HAP-1 (cell line): ENCODE results near the gene LUM.
A peak's percentile ranks its signal among the peaks of the same experiment; 100 is the strongest.

Experiments used
- DNase-seq, 2 experiments: peaks; one replicate each; pipeline ENCODE4 v3.0.0-alpha.2; 2016 to 2020; ENCODE audit warnings: low spot score in 2 of 2
- H3K27me3 ChIP-seq: fragments of 250-450 bp; sonication (Bioruptor Pico); 2 replicates; pipeline ENCODE4 v1.5.1; 2020; ENCODE audit warnings: low read depth, mild to moderate bottlenecking, moderate library complexity
- H3K36me3 ChIP-seq: fragments of 250-450 bp; sonication (Bioruptor Pico); replicated peaks from 2 replicates; pipeline ENCODE4 v1.5.1; 2020; ENCODE audit warnings: mild to moderate bottlenecking
- H3K4me1 ChIP-seq: fragments of 250-450 bp; sonication (Bioruptor Pico); 2 replicates; pipeline ENCODE4 v1.5.1; 2020; ENCODE audit warnings: mild to moderate bottlenecking
- H3K4me3 ChIP-seq: fragments of 250-450 bp; sonication (Bioruptor Pico); 2 replicates; pipeline ENCODE4 v1.5.1; 2020; ENCODE audit warnings: mild to moderate bottlenecking, moderate library complexity
- H3K9me3 ChIP-seq: fragments of 250-450 bp; sonication (Bioruptor Pico); 2 replicates; pipeline ENCODE4 v1.5.1; 2020; ENCODE audit warnings: mild to moderate bottlenecking, moderate library complexity
- in situ Hi-C: fragments of 300-500 bp; cut with MboI; formaldehyde crosslinking; loops from 3 replicates; pipeline ENCODE4 v1.14.3; 2020; ENCODE audit warnings: low sequenced_read_pairs, inconsistent platforms, mixed read lengths

LUM gene

GRCh38 chr12:91111366-91112325 is at the start of gene LUM:
TSS of gene LUM (minus strand) at chr12:91111494. CDS start at chr12:91108979, 2,515 bp downstream.
- no peak for DNase-seq

GRCh38 chr12:91161009-91161408 is 49.7 kb upstream of the LUM start:
- in situ Hi-C loops, result no loop called here
- H3K4me3 ChIP-seq, result no peak overlapping the region

More at GRCh38 chr12:91111366-91112325, at the start of gene LUM:
- no peak within 1 kb of the TSS for H3K4me3 ChIP-seq
- H3K27me3 ChIP-seq, result no peaks in the 10 kb centered on the region
- in situ Hi-C loops, result no loop called here
- H3K4me1 ChIP-seq, result no peaks in the 10 kb centered on the region
- no peaks in the 10 kb centered on the region for H3K9me3 ChIP-seq
- H3K36me3 ChIP-seq, result no peaks in the 10 kb centered on the region

GRCh38 chr12:91155990-91156389 is 44.7 kb upstream of the LUM start:
- Histone ChIP-seq H3K36me3 (no peaks in the 10 kb centered on the region), H3K4me3 (no peak overlapping the region), H3K4me1 (no peaks in the 10 kb centered on the region), H3K27me3 (peaks cover 3% of the 10 kb centered on the region; the same call in 1 of the 2 replicates), H3K9me3 (no peaks in the 10 kb centered on the region)
- in situ Hi-C loops, result no loop called here
- DNase-seq, result peak; percentile 43 to 70

More at GRCh38 chr12:91161009-91161408, 49.7 kb upstream of the LUM start:
- H3K4me1 ChIP-seq, result no peaks in the 10 kb centered on the region
- no peaks in the 10 kb centered on the region for H3K36me3 ChIP-seq
- peaks cover 3% of the 10 kb centered on the region; the same call in 1 of the 2 replicates for H3K27me3 ChIP-seq
- no peaks in the 10 kb centered on the region for H3K9me3 ChIP-seq
- no peak for DNase-seq

GRCh38 chr12:91154131-91154530 is 42.8 kb upstream of the LUM start:
- no peaks in the 10 kb centered on the region for H3K36me3 ChIP-seq
- no peak overlapping the region for H3K4me3 ChIP-seq
- no peaks in the 10 kb centered on the region; the same call in 1 of the 2 replicates for H3K27me3 ChIP-seq
- in situ Hi-C loops, result no loop called here
- H3K9me3 ChIP-seq, result no peaks in the 10 kb centered on the region
- no peaks in the 10 kb centered on the region for H3K4me1 ChIP-seq
- DNase-seq, result no peak

GRCh38 chr12:91144053-91144452 is 32.8 kb upstream of the LUM start:
- in situ Hi-C loops, result no loop called here
- Histone ChIP-seq H3K4me3 (no peak overlapping the region), H3K9me3 (no peaks in the 10 kb centered on the region)

GRCh38 chr12:91143206-91143605 is 31.9 kb upstream of the LUM start:
- Histone ChIP-seq H3K4me1 (no peaks in the 10 kb centered on the region), H3K4me3 (no peak overlapping the region), H3K36me3 (no peaks in the 10 kb centered on the region), H3K27me3 (no peaks in the 10 kb centered on the region), H3K9me3 (no peaks in the 10 kb centered on the region)
- in situ Hi-C loops, result no loop called here
- DNase-seq, result no peak

More at GRCh38 chr12:91144053-91144452, 32.8 kb upstream of the LUM start:
- DNase-seq, result no peak
- Histone ChIP-seq H3K4me1 (no peaks in the 10 kb centered on the region), H3K36me3 (no peaks in the 10 kb centered on the region), H3K27me3 (no peaks in the 10 kb centered on the region)

- no peaks in the 10 kb centered on the region for H3K4me1 ChIP-seq
- no peaks in the 10 kb centered on the region for H3K36me3 ChIP-seq
- no peak overlapping the region for H3K4me3 ChIP-seq
- no peaks in the 10 kb centered on the region for H3K9me3 ChIP-seq
- DNase-seq, result no peak
- in situ Hi-C loops, result no loop called here
- H3K27me3 ChIP-seq, result no peaks in the 10 kb centered on the region
Measured at GRCh38 chr12:91142221-91142631, 30.9 kb upstream of the LUM start.

- no peaks in the 10 kb centered on the region for H3K27me3 ChIP-seq
- H3K9me3 ChIP-seq, result no peaks in the 10 kb centered on the region
- in situ Hi-C loops, result no loop called here
- H3K36me3 ChIP-seq, result no peaks in the 10 kb centered on the region
- DNase-seq, result no peak
- H3K4me1 ChIP-seq, result no peaks in the 10 kb centered on the region
- no peak overlapping the region for H3K4me3 ChIP-seq
Measured at GRCh38 chr12:91140026-91140931, 29.0 kb upstream of the LUM start.

- Histone ChIP-seq H3K27me3 (no peaks in the 10 kb centered on the region), H3K4me3 (no peak overlapping the region), H3K4me1 (no peaks in the 10 kb centered on the region), H3K36me3 (no peaks in the 10 kb centered on the region), H3K9me3 (no peaks in the 10 kb centered on the region)
- in situ Hi-C loops, result no loop called here
- no peak for DNase-seq
Measured at GRCh38 chr12:91139286-91139685, 28.0 kb upstream of the LUM start.

GRCh38 chr12:91138337-91138920 is 27.1 kb upstream of the LUM start:
- no peak for DNase-seq
- no peaks in the 10 kb centered on the region for H3K4me1 ChIP-seq
- in situ Hi-C loops, result no loop called here
- H3K27me3 ChIP-seq, result no peaks in the 10 kb centered on the region
- H3K36me3 ChIP-seq, result no peaks in the 10 kb centered on the region
- H3K4me3 ChIP-seq, result no peak overlapping the region
- H3K9me3 ChIP-seq, result no peaks in the 10 kb centered on the region

- H3K4me1 ChIP-seq, result no peaks in the 10 kb centered on the region
- no peaks in the 10 kb centered on the region for H3K36me3 ChIP-seq
- no peak for DNase-seq
- in situ Hi-C loops, result no loop called here
- no peak overlapping the region for H3K4me3 ChIP-seq
- no peaks in the 10 kb centered on the region for H3K27me3 ChIP-seq
- no peaks in the 10 kb centered on the region for H3K9me3 ChIP-seq
Measured at GRCh38 chr12:91133871-91134270, 22.6 kb upstream of the LUM start.

- Histone ChIP-seq H3K4me3 (no peak overlapping the region), H3K36me3 (no peaks in the 10 kb centered on the region), H3K27me3 (no peaks in the 10 kb centered on the region), H3K9me3 (no peaks in the 10 kb centered on the region), H3K4me1 (no peaks in the 10 kb centered on the region)
- in situ Hi-C loops, result no loop called here
- DNase-seq, result no peak
Measured at GRCh38 chr12:91129662-91130362, 18.5 kb upstream of the LUM start.

GRCh38 chr12:91127751-91128150 is 16.5 kb upstream of the LUM start:
- in situ Hi-C loops, result no loop called here

More at GRCh38 chr12:91127751-91128150, 16.5 kb upstream of the LUM start:
- H3K9me3 ChIP-seq, result no peaks in the 10 kb centered on the region
- no peaks in the 10 kb centered on the region for H3K36me3 ChIP-seq
- no peaks in the 10 kb centered on the region for H3K27me3 ChIP-seq
- no peaks in the 10 kb centered on the region for H3K4me1 ChIP-seq
- H3K4me3 ChIP-seq, result no peak overlapping the region
- DNase-seq, result no peak
